SK-N-SH treated with all-trans-retinoic acid at 6 μM for 48 hours (cell line): ENCODE results near the gene FHIP2A.

Experiments
- ARNTL ChIP-seq: fragments of 450-650 bp; formaldehyde crosslinking; IDR thresholded peaks from 2 replicates; pipeline ENCODE4 v1.5.0; 2020; ENCODE audit warnings: low read depth, mild to moderate bottlenecking, moderate library complexity, borderline replicate concordance
- CSDC2 ChIP-seq: fragments of 250-450 bp; sonication (Bioruptor Pico); IDR thresholded peaks from 2 replicates; pipeline ENCODE4 v1.5.0; 2020; ENCODE audit warnings: mild to moderate bottlenecking, moderate library complexity
- ESRRG ChIP-seq: fragments of 250-450 bp; sonication (Bioruptor Pico); IDR thresholded peaks from 2 replicates; pipeline ENCODE4 v1.6.1; 2021; ENCODE audit warnings: mild to moderate bottlenecking
- OSR1 ChIP-seq: fragments of 250-450 bp; sonication (Bioruptor Pico); IDR thresholded peaks from 2 replicates; pipeline ENCODE4 v1.8.0; 2022; ENCODE audit warnings: moderate library complexity, mild to moderate bottlenecking, inconsistent platforms
- RARB ChIP-seq: fragments of 250-450 bp; sonication (Bioruptor Pico); IDR thresholded peaks from 2 replicates; pipeline ENCODE4 v1.8.0; 2021; ENCODE audit warnings: mild to moderate bottlenecking, moderate library complexity
- SNAI2 ChIP-seq: fragments of 250-450 bp; sonication (Bioruptor Pico); IDR thresholded peaks from 2 replicates; pipeline ENCODE4 v1.5.0; 2020; ENCODE audit warnings: mild to moderate bottlenecking, moderate library complexity
- ZFP3 ChIP-seq: fragments of 250-450 bp; sonication (Bioruptor Pico); IDR thresholded peaks from 2 replicates; pipeline ENCODE4 v1.5.0; 2020; ENCODE audit warnings: mild to moderate bottlenecking, moderate library complexity
- ZFP30 ChIP-seq: fragments of 450-650 bp; formaldehyde crosslinking; IDR thresholded peaks from 2 replicates; pipeline ENCODE4 v1.5.0; 2022; ENCODE audit warnings: mild to moderate bottlenecking, moderate library complexity
- ZNF70 ChIP-seq: fragments of 450-650 bp; formaldehyde crosslinking; IDR thresholded peaks from 2 replicates; pipeline ENCODE4 v1.5.0; 2020; ENCODE audit warnings: mild to moderate bottlenecking, moderate library complexity
- TF ChIP-seq, protein P1 (sequence below): fragments of 250-450 bp; sonication (Bioruptor Pico); IDR thresholded peaks from 2 replicates; pipeline ENCODE4 v1.5.1; 2020; ENCODE audit warnings: low read depth, mild to moderate bottlenecking, moderate library complexity
- TF ChIP-seq, protein P2 (sequence below): fragments of 250-450 bp; sonication (Bioruptor Pico); IDR thresholded peaks from 2 replicates; pipeline ENCODE4 v1.8.0; 2020; ENCODE audit warnings: mild to moderate bottlenecking, moderate library complexity, borderline replicate concordance
- TF ChIP-seq, protein P3 (sequence below): fragments of 250-450 bp; sonication (Bioruptor Pico); IDR thresholded peaks from 2 replicates; pipeline ENCODE4 v1.5.1; 2021; ENCODE audit warnings: mild to moderate bottlenecking, moderate library complexity

DNA sequence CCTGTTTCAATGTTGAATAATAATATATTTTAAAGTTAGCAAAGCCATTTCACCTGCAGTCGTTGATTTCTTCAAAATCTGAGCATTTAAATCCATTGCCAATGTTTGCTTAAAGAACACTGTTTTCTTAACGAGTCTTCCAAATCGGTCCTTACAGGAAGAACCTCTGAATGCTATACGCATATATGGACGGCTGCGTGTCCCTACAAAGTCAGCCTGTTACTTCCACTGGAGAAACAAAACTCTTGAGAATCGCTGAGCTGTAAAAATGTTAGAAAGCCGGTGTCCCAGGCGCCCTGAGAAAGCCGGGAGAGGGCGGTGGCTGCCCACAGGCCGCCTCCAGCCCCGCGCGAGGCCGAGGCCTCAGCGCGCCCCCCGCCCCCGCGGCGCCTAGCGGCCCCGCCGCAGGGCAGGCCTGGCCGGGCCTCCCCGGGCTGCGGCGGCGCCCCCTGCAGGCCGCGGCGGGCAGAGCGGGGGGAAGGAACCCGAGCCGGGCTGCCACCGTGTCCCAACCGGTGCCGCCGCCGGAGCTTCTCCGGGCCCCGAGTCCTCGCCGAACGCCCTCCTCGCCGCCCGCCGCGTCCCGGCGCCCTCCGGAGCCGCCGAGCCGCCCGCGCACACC, at the start of gene FHIP2A:
- TF ChIP-seq OSR1 (CRISPR knock-in tag) (no peak), ARNTL (no peak), ZFP3 (no peak), ZNF70 (CRISPR knock-in tag) (no peak), SNAI2 (CRISPR knock-in tag) (no peak), RARB (CRISPR knock-in tag) (no peak), ZFP30 (CRISPR knock-in tag) (no peak), ESRRG (CRISPR knock-in tag) (no peak), CSDC2 (CRISPR knock-in tag) (no peak)
- TF ChIP-seq, protein P1, sequence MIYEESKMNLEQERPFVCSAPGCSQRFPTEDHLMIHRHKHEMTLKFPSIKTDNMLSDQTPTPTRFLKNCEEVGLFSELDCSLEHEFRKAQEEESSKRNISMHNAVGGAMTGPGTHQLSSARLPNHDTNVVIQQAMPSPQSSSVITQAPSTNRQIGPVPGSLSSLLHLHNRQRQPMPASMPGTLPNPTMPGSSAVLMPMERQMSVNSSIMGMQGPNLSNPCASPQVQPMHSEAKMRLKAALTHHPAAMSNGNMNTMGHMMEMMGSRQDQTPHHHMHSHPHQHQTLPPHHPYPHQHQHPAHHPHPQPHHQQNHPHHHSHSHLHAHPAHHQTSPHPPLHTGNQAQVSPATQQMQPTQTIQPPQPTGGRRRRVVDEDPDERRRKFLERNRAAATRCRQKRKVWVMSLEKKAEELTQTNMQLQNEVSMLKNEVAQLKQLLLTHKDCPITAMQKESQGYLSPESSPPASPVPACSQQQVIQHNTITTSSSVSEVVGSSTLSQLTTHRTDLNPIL (CRISPR knock-in tag): no peak
- TF ChIP-seq, protein P2, sequence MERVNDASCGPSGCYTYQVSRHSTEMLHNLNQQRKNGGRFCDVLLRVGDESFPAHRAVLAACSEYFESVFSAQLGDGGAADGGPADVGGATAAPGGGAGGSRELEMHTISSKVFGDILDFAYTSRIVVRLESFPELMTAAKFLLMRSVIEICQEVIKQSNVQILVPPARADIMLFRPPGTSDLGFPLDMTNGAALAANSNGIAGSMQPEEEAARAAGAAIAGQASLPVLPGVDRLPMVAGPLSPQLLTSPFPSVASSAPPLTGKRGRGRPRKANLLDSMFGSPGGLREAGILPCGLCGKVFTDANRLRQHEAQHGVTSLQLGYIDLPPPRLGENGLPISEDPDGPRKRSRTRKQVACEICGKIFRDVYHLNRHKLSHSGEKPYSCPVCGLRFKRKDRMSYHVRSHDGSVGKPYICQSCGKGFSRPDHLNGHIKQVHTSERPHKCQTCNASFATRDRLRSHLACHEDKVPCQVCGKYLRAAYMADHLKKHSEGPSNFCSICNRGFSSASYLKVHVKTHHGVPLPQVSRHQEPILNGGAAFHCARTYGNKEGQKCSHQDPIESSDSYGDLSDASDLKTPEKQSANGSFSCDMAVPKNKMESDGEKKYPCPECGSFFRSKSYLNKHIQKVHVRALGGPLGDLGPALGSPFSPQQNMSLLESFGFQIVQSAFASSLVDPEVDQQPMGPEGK: no peak
- TF ChIP-seq, protein P3, sequence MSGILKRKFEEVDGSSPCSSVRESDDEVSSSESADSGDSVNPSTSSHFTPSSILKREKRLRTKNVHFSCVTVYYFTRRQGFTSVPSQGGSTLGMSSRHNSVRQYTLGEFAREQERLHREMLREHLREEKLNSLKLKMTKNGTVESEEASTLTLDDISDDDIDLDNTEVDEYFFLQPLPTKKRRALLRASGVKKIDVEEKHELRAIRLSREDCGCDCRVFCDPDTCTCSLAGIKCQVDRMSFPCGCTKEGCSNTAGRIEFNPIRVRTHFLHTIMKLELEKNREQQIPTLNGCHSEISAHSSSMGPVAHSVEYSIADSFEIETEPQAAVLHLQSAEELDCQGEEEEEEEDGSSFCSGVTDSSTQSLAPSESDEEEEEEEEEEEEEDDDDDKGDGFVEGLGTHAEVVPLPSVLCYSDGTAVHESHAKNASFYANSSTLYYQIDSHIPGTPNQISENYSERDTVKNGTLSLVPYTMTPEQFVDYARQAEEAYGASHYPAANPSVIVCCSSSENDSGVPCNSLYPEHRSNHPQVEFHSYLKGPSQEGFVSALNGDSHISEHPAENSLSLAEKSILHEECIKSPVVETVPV (CRISPR knock-in tag): no peak
